ENCODE data around the gene TRMT61A. TPM values are rescaled to one million over a fixed set of nuclear protein-coding genes. Genes with fewer than 3 reads are reported as not detected.
A peak's percentile ranks its signal among the peaks of the same experiment; 100 is the strongest.

TRMT61A gene
- total and polyA plus RNA-seq, 12 donors, result 2.9 to 14.7 (median 4.0) TPM

- H3K27ac ChIP-seq, result peak overlapping the region in 1 of 10 donors; percentile 12
- intact Hi-C loops (cut with DNase I), result no loop called here
- H3K36me3 ChIP-seq, result peaks cover 0 to 31% (median 0%) of the 10 kb centered on the region in 9 donors
- H3K9me3 ChIP-seq, result no peaks in the 10 kb centered on the region
- ATAC-seq (no peak), DNase-seq (no peak)
- no peaks in the 10 kb centered on the region for H3K27me3 ChIP-seq
- TF ChIP-seq, protein P1, sequence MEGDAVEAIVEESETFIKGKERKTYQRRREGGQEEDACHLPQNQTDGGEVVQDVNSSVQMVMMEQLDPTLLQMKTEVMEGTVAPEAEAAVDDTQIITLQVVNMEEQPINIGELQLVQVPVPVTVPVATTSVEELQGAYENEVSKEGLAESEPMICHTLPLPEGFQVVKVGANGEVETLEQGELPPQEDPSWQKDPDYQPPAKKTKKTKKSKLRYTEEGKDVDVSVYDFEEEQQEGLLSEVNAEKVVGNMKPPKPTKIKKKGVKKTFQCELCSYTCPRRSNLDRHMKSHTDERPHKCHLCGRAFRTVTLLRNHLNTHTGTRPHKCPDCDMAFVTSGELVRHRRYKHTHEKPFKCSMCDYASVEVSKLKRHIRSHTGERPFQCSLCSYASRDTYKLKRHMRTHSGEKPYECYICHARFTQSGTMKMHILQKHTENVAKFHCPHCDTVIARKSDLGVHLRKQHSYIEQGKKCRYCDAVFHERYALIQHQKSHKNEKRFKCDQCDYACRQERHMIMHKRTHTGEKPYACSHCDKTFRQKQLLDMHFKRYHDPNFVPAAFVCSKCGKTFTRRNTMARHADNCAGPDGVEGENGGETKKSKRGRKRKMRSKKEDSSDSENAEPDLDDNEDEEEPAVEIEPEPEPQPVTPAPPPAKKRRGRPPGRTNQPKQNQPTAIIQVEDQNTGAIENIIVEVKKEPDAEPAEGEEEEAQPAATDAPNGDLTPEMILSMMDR (IDR thresholded peaks at IDR 0.05), result no peak
- H3K4me3 ChIP-seq, result no peak overlapping the region
- H3K4me1 ChIP-seq, result peaks cover 8 to 30% (median 26%) of the 10 kb centered on the region in 9 donors
- WGBS, 2 donors, result 77 to 84% methylated on average over 23 of the region's 23 CpGs
These were observed 4.4 kb downstream of the TRMT61A start for GRCh38 chr14:103533137-103533998.

DNA sequence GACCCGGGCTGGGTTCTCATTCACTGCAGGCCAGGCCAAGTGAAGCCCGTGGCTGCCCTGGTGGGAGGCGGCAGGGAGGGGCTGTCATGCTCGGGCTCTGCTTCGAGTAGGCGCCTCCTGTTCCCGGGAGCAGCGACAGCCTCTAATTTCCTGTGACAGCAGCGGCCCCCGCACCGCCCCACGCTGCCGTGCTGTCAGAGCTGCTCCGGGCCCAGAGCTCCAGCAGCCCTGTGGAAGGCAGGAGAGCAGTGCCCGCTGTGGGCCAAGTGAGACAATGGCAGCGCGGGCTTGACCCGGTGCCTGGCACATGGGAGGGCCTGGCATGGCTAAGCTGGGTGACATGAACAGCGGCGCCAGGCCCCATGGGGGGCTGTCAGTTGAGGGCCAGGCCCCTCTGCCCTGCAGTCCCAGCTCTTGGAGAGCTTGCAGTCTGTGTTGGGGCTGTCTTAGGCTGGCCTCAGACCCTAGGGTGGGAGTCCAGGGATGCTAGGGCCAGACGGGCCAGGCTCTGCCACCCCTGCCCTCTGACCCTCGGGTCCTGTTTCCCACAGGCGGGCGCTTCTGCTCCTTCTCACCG is 5.1 kb downstream of the TRMT61A start:
- H3K27ac ChIP-seq, result peak overlapping the region in 2 of 10 donors; percentile 3 to 12
- TF ChIP-seq, protein P1 (IDR thresholded peaks at IDR 0.05), result no peak
- peaks cover 0 to 31% (median 0%) of the 10 kb centered on the region in 9 donors for H3K36me3 ChIP-seq
- peaks cover 11 to 33% (median 31%) of the 10 kb centered on the region in 9 donors for H3K4me1 ChIP-seq
- H3K4me3 ChIP-seq, result no peak overlapping the region
- WGBS, 2 donors, result 82 to 84% methylated on average over 25 of the region's 25 CpGs
- H3K27me3 ChIP-seq, result no peaks in the 10 kb centered on the region
- H3K9me3 ChIP-seq, result no peaks in the 10 kb centered on the region
- intact Hi-C loops (cut with DNase I), result no loop called here
- ATAC-seq (no peak), DNase-seq (no peak)

DNA sequence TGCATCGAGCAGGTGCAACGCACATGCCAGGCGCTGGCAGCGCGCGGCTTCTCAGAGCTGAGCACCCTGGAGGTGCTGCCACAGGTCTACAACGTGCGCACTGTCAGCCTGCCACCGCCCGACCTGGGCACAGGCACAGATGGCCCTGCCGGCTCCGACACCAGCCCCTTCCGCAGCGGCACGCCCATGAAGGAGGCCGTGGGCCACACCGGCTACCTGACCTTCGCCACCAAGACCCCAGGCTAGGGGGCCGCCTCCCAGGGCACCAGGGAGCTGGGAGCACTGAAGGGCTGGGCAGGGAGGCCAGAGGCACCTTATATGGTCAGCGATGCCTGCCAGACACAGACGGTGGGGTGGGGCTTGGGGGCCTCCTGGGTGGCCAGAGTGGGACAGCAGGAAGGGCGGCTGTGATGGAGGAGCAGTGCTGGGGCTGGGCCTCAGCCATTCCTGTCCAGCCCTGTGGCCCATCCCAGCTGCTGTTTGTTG is 5.6 kb downstream of the TRMT61A start:
- 87 to 92% methylated on average over 21 to 22 of the region's 22 CpGs for WGBS, 2 donors
- intact Hi-C loops (cut with DNase I), result no loop called here
- peaks cover 11 to 36% (median 29%) of the 10 kb centered on the region in 9 donors for H3K4me1 ChIP-seq

More for the DNA sequence above, 5.6 kb downstream of the TRMT61A start:
- TF ChIP-seq, protein P1 (IDR thresholded peaks at IDR 0.05), result no peak
- Histone ChIP-seq H3K36me3 (peaks cover 0 to 31% (median 0%) of the 10 kb centered on the region in 9 donors), H3K27ac (peak overlapping the region in 2 of 10 donors; percentile 3 to 25), H3K9me3 (no peaks in the 10 kb centered on the region), H3K27me3 (no peaks in the 10 kb centered on the region), H3K4me3 (no peak overlapping the region)
- DNase-seq (peak in 1 of 2 donors; percentile 13), ATAC-seq (no peak)
